Tibial nerve (tissue), 4 donors: ENCODE measurements around the gene LENG8.

Source experiments
- EP300 ChIP-seq, 2 donors: sonication (generic); formaldehyde crosslinking; IDR thresholded peaks; one replicate each; pipeline ENCODE4 v1.6.1; 2017; ENCODE audit warnings: antibody characterized with exemption in 2 of 2, mild to moderate bottlenecking in 1 of 2
- TF ChIP-seq, protein P1 (sequence below), 5 experiments: fragments of 200-600 bp in 3 of 5; fragments of 450-650 bp in 2 of 5; sonication (generic) in 3 of 5; IDR thresholded peaks; one replicate each; pipeline ENCODE4 v1.5.1; 2016 to 2019; ENCODE audit warnings: antibody characterized with exemption in 5 of 5, mild to moderate bottlenecking in 3 of 5, moderate library complexity in 2 of 5

DNA sequence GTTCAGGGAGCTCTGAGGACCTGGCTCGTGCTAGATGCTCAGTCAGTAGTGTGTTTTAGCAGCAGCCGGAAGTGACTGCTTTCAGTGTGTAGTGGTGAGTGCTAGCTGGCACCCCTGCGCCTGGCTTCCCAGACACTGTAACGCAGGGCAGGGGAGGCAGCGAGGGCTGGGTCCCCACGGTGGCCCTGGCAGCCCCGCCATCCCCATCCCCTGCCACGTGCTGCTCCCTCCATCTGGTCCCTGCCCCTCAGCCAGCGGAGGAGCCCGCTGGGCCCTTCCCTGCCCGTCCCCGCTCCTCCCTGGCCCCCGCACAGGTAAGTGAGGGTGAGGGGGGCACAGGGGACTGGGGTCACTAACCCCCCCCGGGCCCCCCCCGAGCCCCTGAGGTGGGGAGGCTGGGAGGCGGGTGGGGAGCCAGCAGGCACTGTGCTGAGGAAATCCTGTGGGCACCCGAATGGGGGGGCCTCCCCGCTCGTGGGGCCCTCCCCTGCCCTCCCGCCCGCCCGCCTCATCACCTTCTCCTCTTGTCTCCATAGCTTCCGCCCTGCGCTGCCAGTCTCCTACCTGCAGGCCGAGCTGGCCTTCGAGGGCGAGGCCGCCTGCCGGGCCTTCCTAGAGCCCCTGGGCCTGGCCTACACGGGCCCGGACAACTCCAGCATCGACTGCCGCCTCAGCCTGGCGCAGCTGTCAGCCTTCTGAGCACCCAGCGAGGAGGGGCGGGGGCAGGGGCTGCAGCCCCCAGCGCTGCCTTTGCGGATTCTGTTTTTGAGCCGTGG, 11.4 kb downstream of the LENG8 start:
- TF ChIP-seq EP300 (IDR thresholded peaks at IDR 0.05) = no peak
- TF ChIP-seq, protein P1, sequence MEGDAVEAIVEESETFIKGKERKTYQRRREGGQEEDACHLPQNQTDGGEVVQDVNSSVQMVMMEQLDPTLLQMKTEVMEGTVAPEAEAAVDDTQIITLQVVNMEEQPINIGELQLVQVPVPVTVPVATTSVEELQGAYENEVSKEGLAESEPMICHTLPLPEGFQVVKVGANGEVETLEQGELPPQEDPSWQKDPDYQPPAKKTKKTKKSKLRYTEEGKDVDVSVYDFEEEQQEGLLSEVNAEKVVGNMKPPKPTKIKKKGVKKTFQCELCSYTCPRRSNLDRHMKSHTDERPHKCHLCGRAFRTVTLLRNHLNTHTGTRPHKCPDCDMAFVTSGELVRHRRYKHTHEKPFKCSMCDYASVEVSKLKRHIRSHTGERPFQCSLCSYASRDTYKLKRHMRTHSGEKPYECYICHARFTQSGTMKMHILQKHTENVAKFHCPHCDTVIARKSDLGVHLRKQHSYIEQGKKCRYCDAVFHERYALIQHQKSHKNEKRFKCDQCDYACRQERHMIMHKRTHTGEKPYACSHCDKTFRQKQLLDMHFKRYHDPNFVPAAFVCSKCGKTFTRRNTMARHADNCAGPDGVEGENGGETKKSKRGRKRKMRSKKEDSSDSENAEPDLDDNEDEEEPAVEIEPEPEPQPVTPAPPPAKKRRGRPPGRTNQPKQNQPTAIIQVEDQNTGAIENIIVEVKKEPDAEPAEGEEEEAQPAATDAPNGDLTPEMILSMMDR (IDR thresholded peaks at IDR 0.05) = no peak
